ENCODE data around the gene SFPQ.

DNA sequence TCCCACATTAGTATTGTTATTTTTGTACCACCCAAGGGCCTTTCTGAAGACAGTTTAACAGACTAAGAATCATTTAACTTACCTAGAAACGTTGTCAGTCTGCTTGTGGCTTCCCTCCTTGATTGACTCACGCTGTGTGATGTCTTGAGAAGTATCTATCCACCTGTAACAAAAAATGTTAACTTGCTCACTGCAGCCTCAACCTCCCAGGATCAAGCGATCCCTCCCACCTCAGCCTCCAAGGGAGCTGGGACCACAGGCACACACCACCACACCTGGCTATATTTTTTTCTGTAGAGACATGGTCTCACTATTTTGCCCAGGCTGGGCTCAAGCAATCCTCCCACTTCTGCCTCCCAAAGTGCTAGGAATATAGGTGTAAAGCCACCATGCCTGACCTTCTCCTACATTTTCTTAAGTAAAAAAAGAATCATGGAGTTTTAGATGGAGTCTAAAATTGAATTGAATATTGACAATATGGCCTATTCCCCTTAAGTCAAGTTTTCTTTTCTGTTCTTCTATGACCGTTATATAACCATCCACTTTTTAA lies 15.6 kb downstream of the SFPQ start:
- TF ChIP-seq, protein P1, sequence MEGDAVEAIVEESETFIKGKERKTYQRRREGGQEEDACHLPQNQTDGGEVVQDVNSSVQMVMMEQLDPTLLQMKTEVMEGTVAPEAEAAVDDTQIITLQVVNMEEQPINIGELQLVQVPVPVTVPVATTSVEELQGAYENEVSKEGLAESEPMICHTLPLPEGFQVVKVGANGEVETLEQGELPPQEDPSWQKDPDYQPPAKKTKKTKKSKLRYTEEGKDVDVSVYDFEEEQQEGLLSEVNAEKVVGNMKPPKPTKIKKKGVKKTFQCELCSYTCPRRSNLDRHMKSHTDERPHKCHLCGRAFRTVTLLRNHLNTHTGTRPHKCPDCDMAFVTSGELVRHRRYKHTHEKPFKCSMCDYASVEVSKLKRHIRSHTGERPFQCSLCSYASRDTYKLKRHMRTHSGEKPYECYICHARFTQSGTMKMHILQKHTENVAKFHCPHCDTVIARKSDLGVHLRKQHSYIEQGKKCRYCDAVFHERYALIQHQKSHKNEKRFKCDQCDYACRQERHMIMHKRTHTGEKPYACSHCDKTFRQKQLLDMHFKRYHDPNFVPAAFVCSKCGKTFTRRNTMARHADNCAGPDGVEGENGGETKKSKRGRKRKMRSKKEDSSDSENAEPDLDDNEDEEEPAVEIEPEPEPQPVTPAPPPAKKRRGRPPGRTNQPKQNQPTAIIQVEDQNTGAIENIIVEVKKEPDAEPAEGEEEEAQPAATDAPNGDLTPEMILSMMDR (conservative IDR thresholded peaks at IDR 0.05; ENCODE audit: low read depth, low read length): no peak
- no peak for TF ChIP-seq EZH2 (IDR thresholded peaks at IDR 0.05; ENCODE audit: borderline replicate concordance, low read depth, low read length, poor library complexity, severe bottlenecking)

All from A673 (cell line).